ENCODE data around the gene CNOT3. TPM values are rescaled to one million over a fixed set of nuclear protein-coding genes. Genes with fewer than 3 reads are reported as not detected.

CNOT3 gene
- total and polyA plus RNA-seq, 2 experiments from 2014 or later = 39.7 to 47.0 TPM

- TF ChIP-seq CREB1 (CRISPR knock-in tag; IDR thresholded peaks at IDR 0.05; ENCODE audit: low read depth) (no peak), JUNB (IDR thresholded peaks at IDR 0.05; ENCODE audit: unreplicated experiment) (no peak), CTCF (conservative IDR thresholded peaks at IDR 0.05; ENCODE audit: low read depth in 2 of 2) (peak; percentile 39 to 51), EZH2phosphoT487 (IDR thresholded peaks at IDR 0.05; ENCODE audit: unreplicated experiment) (no peak)
Measured at GRCh38 chr19:54172471-54173358, 35.2 kb downstream of the CNOT3 start, which contains the start of gene TMC4 (continued).

GRCh38 chr19:54173359-54173699, 35.8 kb downstream of the CNOT3 start:
- peak overlapping the region; percentile 69 for H3K27ac ChIP-seq (ENCODE audit: low read depth)
- ATAC-seq (peak; percentile 11), DNase-seq (ENCODE audit: low spot score) (no peak)
- Mint-ChIP-seq H3K27me3 (ENCODE audit: insufficient read depth, low read depth, poor library complexity) (peaks cover 30% of the 10 kb centered on the region), H3K36me3 (ENCODE audit: low read depth) (peaks cover 14% of the 10 kb centered on the region), H3K4me1 (peaks cover 16% of the 10 kb centered on the region), H3K9me3 (no peaks in the 10 kb centered on the region; the same call in 1 of the 3 replicates), H3K27ac (no peak overlapping the region; the same call in 1 of the 2 replicates), H3K4me3 (peak overlapping the region; percentile 84)
- no peak overlapping the region for H2AFZ ChIP-seq
- H4K20me1 ChIP-seq (replicated peaks; ENCODE audit: insufficient read depth) = peaks cover 4% of the 10 kb centered on the region
- peaks cover 13% of the 10 kb centered on the region for H3F3A ChIP-seq (replicated peaks; ENCODE audit: low read depth)
- peak overlapping the region; percentile 80 for H3K4me2 ChIP-seq
- peaks cover 9% of the 10 kb centered on the region; the same call in 1 of the 2 replicates for H3K36me3 ChIP-seq (ENCODE audit: insufficient read depth)
- no peaks in the 10 kb centered on the region for H3K79me2 ChIP-seq (replicated peaks; ENCODE audit: insufficient read depth)
- no peaks in the 10 kb centered on the region for H3K9me2 ChIP-seq (ENCODE audit: insufficient read depth)
- peak overlapping the region; percentile 53 for H3K4me3 ChIP-seq
- no peaks in the 10 kb centered on the region for H3K27me3 ChIP-seq (ENCODE audit: insufficient read depth)
- peaks cover 2% of the 10 kb centered on the region; the same call in 1 of the 2 replicates for H3K4me1 ChIP-seq (ENCODE audit: insufficient read depth)
- no peak for TF ChIP-seq EZH2 (IDR thresholded peaks at IDR 0.05; ENCODE audit: low read depth, unreplicated experiment)
- TF ChIP-seq CTCF (conservative IDR thresholded peaks at IDR 0.05; ENCODE audit: low read depth in 2 of 2) = no peak
- no peak for TF ChIP-seq STAT1 (IDR thresholded peaks at IDR 0.05; ENCODE audit: unreplicated experiment)
- no peak for TF ChIP-seq EZH2phosphoT487 (IDR thresholded peaks at IDR 0.05; ENCODE audit: unreplicated experiment)
- no peak for TF ChIP-seq ZNF331 (CRISPR knock-in tag; IDR thresholded peaks at IDR 0.05; ENCODE audit: low read depth)
- no peak for TF ChIP-seq JUNB (IDR thresholded peaks at IDR 0.05; ENCODE audit: unreplicated experiment)
- no peak for TF ChIP-seq REST (IDR thresholded peaks at IDR 0.05; ENCODE audit: unreplicated experiment)
- TF ChIP-seq ZNF114 (CRISPR knock-in tag; IDR thresholded peaks at IDR 0.05) = no peak
- TF ChIP-seq POLR2AphosphoS5 (IDR thresholded peaks at IDR 0.05; ENCODE audit: low read depth) = no peak; the same call in 1 of the 2 replicates
- TF ChIP-seq ETS1 (IDR thresholded peaks at IDR 0.05) = no peak
- TF ChIP-seq CREB1 (CRISPR knock-in tag; IDR thresholded peaks at IDR 0.05; ENCODE audit: low read depth) = no peak
